Measurements from ENCODE around the gene NAALADL2.
A peak's percentile ranks its signal among the peaks of the same experiment; 100 is the strongest.
"Not testable (repeated sequence)": the region's sequence is repeated elsewhere in the genome, so short reads cannot be mapped to it uniquely, and the experiment has no call there.

The NAALADL2 gene

DNA sequence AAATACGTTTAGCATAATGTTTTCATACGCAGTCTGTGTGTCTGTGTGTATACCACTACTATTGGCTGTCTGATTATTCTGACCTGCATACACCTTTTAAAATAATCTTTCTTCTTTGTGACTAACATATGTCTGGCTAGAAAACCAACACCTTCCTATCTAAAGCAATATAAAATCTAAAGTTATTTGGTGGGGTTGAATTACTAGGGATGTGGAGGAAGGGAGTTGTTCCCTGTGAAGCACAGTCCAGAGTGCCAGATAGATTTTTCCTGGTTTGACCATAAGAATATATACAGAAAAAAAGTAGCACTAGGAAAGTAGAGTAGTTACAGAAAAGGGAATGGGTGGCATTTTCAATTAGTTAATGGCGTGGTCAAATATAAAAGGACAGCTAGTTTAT, 918.8 kb downstream of the NAALADL2 start:
- Histone ChIP-seq H3K36me3 (ENCODE audit: control insufficient read depth, insufficient read depth, low read length, severe bottlenecking) (no peaks in the 10 kb centered on the region), H3K27me3 (replicated peaks; ENCODE audit: control insufficient read depth, insufficient read depth, low read length) (no peaks in the 10 kb centered on the region), H3K9me3 (ENCODE audit: control insufficient read depth, low read length) (no peaks in the 10 kb centered on the region), H3K4me3 (ENCODE audit: low read length) (no peak overlapping the region), H3K4me1 (ENCODE audit: control insufficient read depth, insufficient read depth, low read length) (no peaks in the 10 kb centered on the region), H3K9ac (ENCODE audit: low read length) (no peak overlapping the region)
- no peak for DNase-seq (ENCODE audit: low read depth)

DNA sequence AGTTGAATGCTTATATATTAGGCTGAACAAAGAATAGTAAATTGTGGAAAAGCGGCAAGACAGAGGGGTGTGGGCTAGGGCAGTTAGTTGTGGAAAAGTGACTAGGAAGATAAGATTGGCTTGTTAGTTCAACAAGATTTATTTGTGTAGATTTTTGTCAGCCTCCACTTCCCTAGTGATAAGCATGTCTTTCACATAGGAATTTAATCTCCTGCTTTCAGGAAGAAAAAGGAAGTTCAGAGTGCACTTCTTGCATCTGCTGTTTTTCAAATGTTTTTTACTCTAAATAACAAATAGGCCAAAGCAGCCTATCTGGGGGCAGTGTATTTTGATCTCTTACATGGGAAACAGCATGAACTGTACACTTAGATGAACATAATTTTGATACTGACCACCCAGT, 919.9 kb downstream of the NAALADL2 start:
- H3K9ac ChIP-seq (ENCODE audit: low read length): no peak overlapping the region
- H3K9me3 ChIP-seq (ENCODE audit: control insufficient read depth, low read length): no peaks in the 10 kb centered on the region
- H3K4me1 ChIP-seq (ENCODE audit: control insufficient read depth, insufficient read depth, low read length): no peaks in the 10 kb centered on the region
- no peaks in the 10 kb centered on the region for H3K27me3 ChIP-seq (replicated peaks; ENCODE audit: control insufficient read depth, insufficient read depth, low read length)
- DNase-seq (ENCODE audit: low read depth): no peak
- H3K4me3 ChIP-seq (ENCODE audit: low read length): no peak overlapping the region
- no peaks in the 10 kb centered on the region for H3K36me3 ChIP-seq (ENCODE audit: control insufficient read depth, insufficient read depth, low read length, severe bottlenecking)

DNA sequence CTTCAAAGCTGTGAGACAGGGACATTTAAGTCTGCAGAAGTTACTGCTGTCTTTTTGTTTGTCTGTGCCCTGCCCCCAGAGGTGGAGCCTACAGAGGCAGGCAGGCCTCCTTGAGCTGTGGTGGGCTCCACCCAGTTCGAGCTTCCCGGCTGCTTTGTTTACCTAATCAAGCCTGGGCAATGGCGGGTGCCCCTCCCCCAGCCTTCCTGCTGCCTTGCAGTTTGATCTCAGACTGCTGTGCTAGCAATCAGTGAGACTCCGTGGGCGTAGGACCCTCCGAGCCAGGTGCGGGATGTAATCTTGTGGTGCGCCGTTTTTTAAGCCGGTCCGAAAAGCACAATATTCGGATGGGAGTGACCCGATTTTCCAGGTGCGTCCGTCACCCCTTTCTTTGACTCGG, 928.0 kb downstream of the NAALADL2 start:
- not testable (repeated sequence) for H3K27me3 ChIP-seq (replicated peaks; ENCODE audit: control insufficient read depth, insufficient read depth, low read length); DNase-seq (ENCODE audit: low read depth); H3K4me3 ChIP-seq (ENCODE audit: low read length); H3K36me3 ChIP-seq (ENCODE audit: control insufficient read depth, insufficient read depth, low read length, severe bottlenecking); H3K9ac ChIP-seq (ENCODE audit: low read length); H3K4me1 ChIP-seq (ENCODE audit: control insufficient read depth, insufficient read depth, low read length); H3K9me3 ChIP-seq (ENCODE audit: control insufficient read depth, low read length)

- no peaks in the 10 kb centered on the region for H3K4me1 ChIP-seq (ENCODE audit: control insufficient read depth, insufficient read depth, low read length)
- H3K36me3 ChIP-seq (ENCODE audit: control insufficient read depth, insufficient read depth, low read length, severe bottlenecking): no peaks in the 10 kb centered on the region
- H3K9ac ChIP-seq (ENCODE audit: low read length): no peak overlapping the region
- no peak for DNase-seq (ENCODE audit: low read depth)
- no peak overlapping the region for H3K4me3 ChIP-seq (ENCODE audit: low read length)
- H3K9me3 ChIP-seq (ENCODE audit: control insufficient read depth, low read length): no peaks in the 10 kb centered on the region
- H3K27me3 ChIP-seq (replicated peaks; ENCODE audit: control insufficient read depth, insufficient read depth, low read length): no peaks in the 10 kb centered on the region
Measured at GRCh38 chr3:175792245-175792644, 933.1 kb downstream of the NAALADL2 start.

DNA sequence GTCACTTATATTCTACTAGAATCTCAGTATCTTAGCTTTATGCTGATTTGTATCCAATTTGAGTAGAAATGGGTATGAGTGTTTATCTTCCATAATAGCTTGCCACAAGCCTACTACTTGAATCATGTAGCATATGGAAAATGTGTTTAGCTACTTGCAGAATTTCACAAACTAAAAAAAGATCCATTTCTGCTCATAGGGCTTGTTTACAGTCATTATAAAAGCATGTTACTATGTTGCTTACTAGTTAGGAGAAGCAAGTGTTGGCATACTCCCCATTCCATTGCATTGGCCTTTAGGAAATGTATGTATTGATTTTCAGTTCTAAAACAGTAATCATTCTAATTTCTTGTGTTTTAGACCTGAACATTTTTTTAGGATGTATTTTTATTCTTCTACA, 939.2 kb downstream of the NAALADL2 start:
- Histone ChIP-seq H3K9ac (ENCODE audit: low read length) (no peak overlapping the region), H3K9me3 (ENCODE audit: control insufficient read depth, low read length) (no peaks in the 10 kb centered on the region), H3K36me3 (ENCODE audit: control insufficient read depth, insufficient read depth, low read length, severe bottlenecking) (no peaks in the 10 kb centered on the region), H3K4me1 (ENCODE audit: control insufficient read depth, insufficient read depth, low read length) (no peaks in the 10 kb centered on the region), H3K4me3 (ENCODE audit: low read length) (no peak overlapping the region), H3K27me3 (replicated peaks; ENCODE audit: control insufficient read depth, insufficient read depth, low read length) (no peaks in the 10 kb centered on the region)
- peak; percentile 7 for DNase-seq (ENCODE audit: low read depth)

DNA sequence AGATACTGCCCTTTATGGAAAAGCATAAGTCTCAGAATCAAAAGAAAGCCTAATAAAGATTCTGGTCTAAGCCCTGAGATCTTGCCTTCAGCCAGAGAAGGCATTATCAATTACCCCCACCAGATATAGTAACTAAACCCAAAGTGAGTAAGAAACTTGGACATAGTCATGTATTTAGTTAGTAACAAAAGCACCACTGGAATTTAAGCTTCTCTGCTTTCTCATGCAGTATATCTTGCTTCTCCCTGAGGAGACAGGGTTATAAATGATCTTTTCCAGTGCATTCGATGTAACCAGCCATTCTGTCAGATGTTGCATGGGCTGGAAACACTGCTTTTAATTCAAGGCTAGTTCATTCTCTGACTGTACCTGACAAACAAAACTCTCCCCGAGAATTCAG, 946.7 kb downstream of the NAALADL2 start:
- no peaks in the 10 kb centered on the region for H3K36me3 ChIP-seq (ENCODE audit: control insufficient read depth, insufficient read depth, low read length, severe bottlenecking)
- H3K27me3 ChIP-seq (replicated peaks; ENCODE audit: control insufficient read depth, insufficient read depth, low read length): no peaks in the 10 kb centered on the region
- peaks cover 3% of the 10 kb centered on the region for H3K4me1 ChIP-seq (ENCODE audit: control insufficient read depth, insufficient read depth, low read length)
- no peak overlapping the region for H3K9ac ChIP-seq (ENCODE audit: low read length)
- peak; percentile 4 for DNase-seq (ENCODE audit: low read depth)
- no peaks in the 10 kb centered on the region for H3K9me3 ChIP-seq (ENCODE audit: control insufficient read depth, low read length)
- H3K4me3 ChIP-seq (ENCODE audit: low read length): no peak overlapping the region

- H3K9ac ChIP-seq (ENCODE audit: low read length): no peak overlapping the region
- peaks cover 3% of the 10 kb centered on the region for H3K4me1 ChIP-seq (ENCODE audit: control insufficient read depth, insufficient read depth, low read length)
- no peak overlapping the region for H3K4me3 ChIP-seq (ENCODE audit: low read length)
- H3K36me3 ChIP-seq (ENCODE audit: control insufficient read depth, insufficient read depth, low read length, severe bottlenecking): no peaks in the 10 kb centered on the region
- H3K27me3 ChIP-seq (replicated peaks; ENCODE audit: control insufficient read depth, insufficient read depth, low read length): no peaks in the 10 kb centered on the region
- no peaks in the 10 kb centered on the region for H3K9me3 ChIP-seq (ENCODE audit: control insufficient read depth, low read length)
- no peak for DNase-seq (ENCODE audit: low read depth)
Measured at GRCh38 chr3:175807175-175807574, 948.0 kb downstream of the NAALADL2 start.

DNA sequence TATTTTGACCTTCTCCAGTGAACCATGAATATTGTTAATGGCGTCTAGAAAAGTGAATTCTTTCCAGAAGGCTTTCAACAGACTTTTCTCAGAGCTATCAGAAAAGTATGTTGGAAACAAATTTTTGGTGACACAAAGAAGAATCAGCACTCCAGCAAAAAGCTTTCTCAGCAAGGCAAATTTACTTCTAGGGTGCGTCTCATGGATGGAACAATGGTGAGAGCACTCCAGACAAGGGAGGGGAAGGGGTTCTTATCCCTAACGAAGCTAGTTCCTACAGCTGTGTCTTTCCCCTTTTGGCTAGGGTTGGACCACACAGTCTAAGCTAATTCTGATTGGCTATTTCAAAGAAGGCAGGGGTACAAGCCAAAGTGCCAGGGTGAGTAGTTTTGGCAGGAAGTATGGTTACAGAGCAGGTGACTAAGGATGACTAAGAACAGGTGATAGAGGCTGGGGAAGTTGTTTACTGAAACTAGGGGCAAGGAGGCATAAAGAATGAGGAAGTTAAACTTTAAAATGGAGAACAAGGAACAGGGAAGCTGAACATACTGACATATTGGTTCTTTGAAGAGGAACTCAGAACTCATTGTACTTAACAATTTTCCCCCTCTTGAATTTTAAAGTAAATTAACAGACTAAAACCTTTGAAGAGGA, 959.8 kb downstream of the NAALADL2 start:
- H3K4me3 ChIP-seq (ENCODE audit: low read length): no peak overlapping the region
- H3K9me3 ChIP-seq (ENCODE audit: control insufficient read depth, low read length): peaks cover 26% of the 10 kb centered on the region
- H3K27me3 ChIP-seq (replicated peaks; ENCODE audit: control insufficient read depth, insufficient read depth, low read length): no peaks in the 10 kb centered on the region
- no peak overlapping the region for H3K9ac ChIP-seq (ENCODE audit: low read length)
- DNase-seq (ENCODE audit: low read depth): no peak
- no peaks in the 10 kb centered on the region for H3K36me3 ChIP-seq (ENCODE audit: control insufficient read depth, insufficient read depth, low read length, severe bottlenecking)
- no peaks in the 10 kb centered on the region for H3K4me1 ChIP-seq (ENCODE audit: control insufficient read depth, insufficient read depth, low read length)

- not testable (repeated sequence) for H3K4me3 ChIP-seq (ENCODE audit: low read length); H3K9ac ChIP-seq (ENCODE audit: low read length); DNase-seq (ENCODE audit: low read depth)
Measured at GRCh38 chr3:175822766-175823491, 963.8 kb downstream of the NAALADL2 start.

GRCh38 chr3:175825016-175825580, 966.0 kb downstream of the NAALADL2 start:
- H3K4me3 ChIP-seq (ENCODE audit: low read length); H3K9me3 ChIP-seq (ENCODE audit: control insufficient read depth, low read length); H3K4me1 ChIP-seq (ENCODE audit: control insufficient read depth, insufficient read depth, low read length); DNase-seq (ENCODE audit: low read depth); H3K36me3 ChIP-seq (ENCODE audit: control insufficient read depth, insufficient read depth, low read length, severe bottlenecking); H3K9ac ChIP-seq (ENCODE audit: low read length); H3K27me3 ChIP-seq (replicated peaks; ENCODE audit: control insufficient read depth, insufficient read depth, low read length): not testable (repeated sequence)

More at GRCh38 chr3:175822766-175823491, 963.8 kb downstream of the NAALADL2 start:
- not testable (repeated sequence) for H3K36me3 ChIP-seq (ENCODE audit: control insufficient read depth, insufficient read depth, low read length, severe bottlenecking); H3K4me1 ChIP-seq (ENCODE audit: control insufficient read depth, insufficient read depth, low read length); H3K27me3 ChIP-seq (replicated peaks; ENCODE audit: control insufficient read depth, insufficient read depth, low read length)
- H3K9me3 ChIP-seq (ENCODE audit: control insufficient read depth, low read length): peaks cover 19% of the 10 kb centered on the region

- Histone ChIP-seq H3K9me3 (ENCODE audit: control insufficient read depth, low read length) (no peaks in the 10 kb centered on the region), H3K4me1 (ENCODE audit: control insufficient read depth, insufficient read depth, low read length) (no peaks in the 10 kb centered on the region), H3K27me3 (replicated peaks; ENCODE audit: control insufficient read depth, insufficient read depth, low read length) (no peaks in the 10 kb centered on the region), H3K36me3 (ENCODE audit: control insufficient read depth, insufficient read depth, low read length, severe bottlenecking) (no peaks in the 10 kb centered on the region), H3K4me3 (ENCODE audit: low read length) (no peak overlapping the region), H3K9ac (ENCODE audit: low read length) (no peak overlapping the region)
- no peak for DNase-seq (ENCODE audit: low read depth)
Measured at GRCh38 chr3:175826759-175827158, 967.6 kb downstream of the NAALADL2 start.

Data from adipocyte (in vitro differentiated cells).